Smooth muscle cell (in vitro differentiated cells): Measurements from ENCODE around the gene OTOG. TPM values are rescaled to one million over a fixed set of nuclear protein-coding genes. Genes with fewer than 3 reads are reported as not detected.

Experiments used
- DNase-seq: peaks from one replicate; lab custom pipeline; 2025; ENCODE audit not compliant: unreplicated experiment; lab: John Stamatoyannopoulos, UW
- H2AFZ ChIP-seq: fragments of 200-600 bp; sonication (generic); 2 replicates; pipeline ENCODE4 v1.6.0; 2016; ENCODE audit warnings: antibody characterized with exemption, low read depth, mild to moderate bottlenecking
- H3F3A ChIP-seq: fragments of 200-600 bp; sonication (generic); 2 replicates; pipeline ENCODE4 v1.6.0; 2017; ENCODE audit warnings: antibody characterized with exemption, low read depth
- H3K27ac ChIP-seq: fragments of 200-600 bp; sonication (generic); 2 replicates; pipeline ENCODE4 v1.5.1; 2016; ENCODE audit warnings: low read depth, mild to moderate bottlenecking
- H3K27me3 ChIP-seq: fragments of 200-600 bp; sonication (generic); 2 replicates; pipeline ENCODE4 v1.6.1; 2016; ENCODE audit warnings: low read depth, mild to moderate bottlenecking
- H3K36me3 ChIP-seq: fragments of 200-600 bp; sonication (generic); 2 replicates; pipeline ENCODE4 v1.5.1; 2016; ENCODE audit warnings: low read depth
- H3K4me1 ChIP-seq: fragments of 200-600 bp; sonication (generic); 2 replicates; pipeline ENCODE4 v1.5.1; 2016; ENCODE audit warnings: low read depth
- H3K4me2 ChIP-seq: fragments of 200-600 bp; sonication (generic); 2 replicates; pipeline ENCODE4 v1.6.0; 2016; ENCODE audit warnings: mild to moderate bottlenecking
- H3K4me3 ChIP-seq: fragments of 200-600 bp; sonication (generic); 2 replicates; pipeline ENCODE4 v1.5.1; 2016; ENCODE audit warnings: mild to moderate bottlenecking
- H3K79me2 ChIP-seq: fragments of 200-600 bp; sonication (generic); 2 replicates; pipeline ENCODE4 v1.6.0; 2016; ENCODE audit warnings: low read depth, mild to moderate bottlenecking
- H3K9ac ChIP-seq: fragments of 200-600 bp; sonication (generic); 2 replicates; pipeline ENCODE4 v1.6.0; 2016; ENCODE audit warnings: low read depth
- H3K9me3 ChIP-seq: fragments of 200-600 bp; sonication (generic); replicated peaks from 2 replicates; pipeline ENCODE4 v1.5.1; 2016; ENCODE audit warnings: low read depth
- H4K20me1 ChIP-seq: fragments of 200-600 bp; sonication (generic); 2 replicates; pipeline ENCODE4 v1.6.0; 2016; ENCODE audit warnings: low read depth
- CTCF ChIP-seq: fragments of 200-600 bp; sonication (generic); IDR thresholded peaks from 2 replicates; pipeline ENCODE4 v1.5.1; 2017; ENCODE audit warnings: borderline replicate concordance, mild to moderate bottlenecking, antibody characterized with exemption; ENCODE audit not compliant: insufficient read depth, poor library complexity, severe bottlenecking
- WGBS: methylation state at CpG from one replicate; pipeline ENCODE4 v1.1.7; 2016; ENCODE audit warnings: low lambda C conversion rate; 5-methylcytosine and 5-hydroxymethylcytosine counted together
- polyA plus RNA-seq: library from polyadenylated mRNA; unstranded; fragments of >200 nt; fragmentation: Nextera tagmentation; extraction: Ambion mirVana; gene quantifications from 2 replicates; pipeline ENCODE4 v1.2.1, GENCODE V29; 2016
- total RNA-seq: library from RNA; depleted of rRNA; stranded (reverse); fragments of >200 nt; gene quantifications from 2 replicates; pipeline ENCODE4 v1.2.3, GENCODE V29; 2014

Gene OTOG
- total and polyA plus RNA-seq, 2 experiments from 2014 or later: not detected

GRCh38 chr11:17636721-17637120, 89.7 kb downstream of the OTOG start:
- Histone ChIP-seq H3K79me2 (no peaks in the 10 kb centered on the region), H3K36me3 (no peaks in the 10 kb centered on the region), H3F3A (no peaks in the 10 kb centered on the region), H4K20me1 (no peaks in the 10 kb centered on the region), H3K9me3 (no peaks in the 10 kb centered on the region), H3K4me2 (no peak overlapping the region), H3K9ac (no peak overlapping the region), H2AFZ (no peak overlapping the region), H3K4me1 (no peaks in the 10 kb centered on the region), H3K27ac (no peak overlapping the region), H3K4me3 (no peak overlapping the region), H3K27me3 (no peaks in the 10 kb centered on the region)
- no peak for TF ChIP-seq CTCF
- DNase-seq: no peak
- WGBS: 80% methylated on average over 5 of the region's 5 CpGs

- no peak overlapping the region for H3K4me2 ChIP-seq
- no peaks in the 10 kb centered on the region for H3F3A ChIP-seq
- 76% methylated on average over 4 of the region's 4 CpGs for WGBS
- no peaks in the 10 kb centered on the region for H3K79me2 ChIP-seq
- no peaks in the 10 kb centered on the region for H3K9me3 ChIP-seq
- H3K9ac ChIP-seq: no peak overlapping the region
- no peaks in the 10 kb centered on the region for H4K20me1 ChIP-seq
- H2AFZ ChIP-seq: no peak overlapping the region
- H3K4me1 ChIP-seq: no peaks in the 10 kb centered on the region
- H3K36me3 ChIP-seq: no peaks in the 10 kb centered on the region
- no peak for TF ChIP-seq CTCF
- no peaks in the 10 kb centered on the region for H3K27me3 ChIP-seq
- no peak overlapping the region for H3K4me3 ChIP-seq
- no peak overlapping the region for H3K27ac ChIP-seq
- no peak for DNase-seq
These were observed 90.8 kb downstream of the OTOG start for GRCh38 chr11:17637901-17638300.

GRCh38 chr11:17638311-17638710, 91.3 kb downstream of the OTOG start:
- Histone ChIP-seq H3K4me3 (no peak overlapping the region), H3K9me3 (no peaks in the 10 kb centered on the region), H4K20me1 (no peaks in the 10 kb centered on the region), H3F3A (no peaks in the 10 kb centered on the region), H3K9ac (no peak overlapping the region), H3K4me1 (no peaks in the 10 kb centered on the region), H3K36me3 (no peaks in the 10 kb centered on the region), H3K4me2 (no peak overlapping the region), H3K27ac (no peak overlapping the region), H2AFZ (no peak overlapping the region), H3K27me3 (no peaks in the 10 kb centered on the region), H3K79me2 (no peaks in the 10 kb centered on the region)
- no peak for DNase-seq
- no peak for TF ChIP-seq CTCF
- WGBS: 87% methylated on average over 9 of the region's 9 CpGs

GRCh38 chr11:17639091-17639490, 92.0 kb downstream of the OTOG start:
- no peaks in the 10 kb centered on the region for H3K36me3 ChIP-seq
- no peak overlapping the region for H2AFZ ChIP-seq
- H4K20me1 ChIP-seq: no peaks in the 10 kb centered on the region
- H3K27me3 ChIP-seq: no peaks in the 10 kb centered on the region
- 89% methylated on average over 4 of the region's 4 CpGs for WGBS
- H3K4me1 ChIP-seq: no peaks in the 10 kb centered on the region
- H3F3A ChIP-seq: no peaks in the 10 kb centered on the region
- no peak for TF ChIP-seq CTCF
- no peaks in the 10 kb centered on the region for H3K79me2 ChIP-seq
- no peak overlapping the region for H3K27ac ChIP-seq
- no peak overlapping the region for H3K9ac ChIP-seq
- no peak overlapping the region for H3K4me3 ChIP-seq
- H3K9me3 ChIP-seq: no peaks in the 10 kb centered on the region
- DNase-seq: no peak
- no peak overlapping the region for H3K4me2 ChIP-seq
